ENCODE results near the gene AACS.

The AACS gene

DNA sequence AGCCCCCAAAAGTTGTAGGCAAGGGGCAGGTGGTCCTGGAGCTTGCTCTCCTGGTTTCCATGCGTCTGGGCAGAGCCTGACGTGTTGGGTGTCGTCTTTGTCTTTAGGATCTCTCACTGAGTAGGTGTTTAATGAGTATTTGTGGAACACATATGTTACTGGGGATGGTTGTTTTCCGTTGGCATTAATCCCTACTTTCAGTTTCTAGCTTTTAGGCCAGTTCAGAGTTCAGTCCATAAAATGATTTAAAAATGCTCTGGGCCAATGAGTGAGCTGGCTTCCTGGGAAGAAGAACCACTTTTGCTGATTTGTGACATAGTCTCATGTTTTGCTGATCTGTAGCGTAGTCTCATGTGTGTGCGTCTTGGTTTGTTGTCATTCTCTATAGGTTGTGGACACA, 10.9 kb downstream of the AACS start:
- peaks cover 14% of the 10 kb centered on the region for H3K36me3 ChIP-seq (ENCODE audit: control insufficient read depth, insufficient read depth, low read length)

GRCh38 chr12:125079084-125079483, 13.8 kb downstream of the AACS start:
- H3K23ac ChIP-seq (ENCODE audit: low read length): no peak overlapping the region
- H4K8ac ChIP-seq (ENCODE audit: low read depth, low read length): no peak overlapping the region
- H3K4me3 ChIP-seq (ENCODE audit: low read length): no peak overlapping the region
- no peak overlapping the region for H4K5ac ChIP-seq (ENCODE audit: low read length)
- DNase-seq: no peak
- H3K27me3 ChIP-seq (ENCODE audit: insufficient read depth, low read length, poor library complexity): peaks cover 2% of the 10 kb centered on the region
- H2BK5ac ChIP-seq (ENCODE audit: low read length): no peak overlapping the region
- WGBS (ENCODE audit: extremely low coverage, insufficient coverage, low lambda C conversion rate): no CpG with 5 or more reads among the region's 10 CpGs
- no peak overlapping the region for H3K56ac ChIP-seq (ENCODE audit: low read length)
- H3K9ac ChIP-seq (ENCODE audit: low read length): no peak overlapping the region
- peaks cover 16% of the 10 kb centered on the region for H3K36me3 ChIP-seq (ENCODE audit: control insufficient read depth, insufficient read depth, low read length)
- H3K4me2 ChIP-seq (ENCODE audit: low read length): no peak overlapping the region
- H2BK120ac ChIP-seq (ENCODE audit: low read depth, low read length): no peak overlapping the region
- no peak overlapping the region for H3K27ac ChIP-seq (ENCODE audit: low read depth, low read length)
- no peak overlapping the region for H3K18ac ChIP-seq (ENCODE audit: low read length)
- peaks cover 2% of the 10 kb centered on the region for H3K79me1 ChIP-seq (ENCODE audit: low read length)
- H3K79me2 ChIP-seq (ENCODE audit: control insufficient read depth, insufficient read depth, low read length): no peaks in the 10 kb centered on the region
- H3K4me1 ChIP-seq (ENCODE audit: control insufficient read depth, low read depth, low read length): no peaks in the 10 kb centered on the region
- H2BK15ac ChIP-seq (replicated peaks; ENCODE audit: low read depth): no peak overlapping the region
- H3K4ac ChIP-seq (ENCODE audit: low read depth, low read length): no peak overlapping the region
- H2AK5ac ChIP-seq (ENCODE audit: low read length): no peak overlapping the region

More for the DNA sequence above, 10.9 kb downstream of the AACS start:
- no peaks in the 10 kb centered on the region for H3K4me1 ChIP-seq (ENCODE audit: control insufficient read depth, low read depth, low read length)
- H2BK120ac ChIP-seq (ENCODE audit: low read depth, low read length): no peak overlapping the region
- no peak overlapping the region for H3K18ac ChIP-seq (ENCODE audit: low read length)
- peaks cover 4% of the 10 kb centered on the region for H3K79me2 ChIP-seq (ENCODE audit: control insufficient read depth, insufficient read depth, low read length)
- H2BK15ac ChIP-seq (replicated peaks; ENCODE audit: low read depth): no peak overlapping the region
- no peak overlapping the region for H3K9ac ChIP-seq (ENCODE audit: low read length)
- no peak overlapping the region for H3K4ac ChIP-seq (ENCODE audit: low read depth, low read length)
- H3K27ac ChIP-seq (ENCODE audit: low read depth, low read length): no peak overlapping the region
- no CpG with 5 or more reads among the region's 6 CpGs for whole genome bisulfite sequencing (ENCODE audit: extremely low coverage, insufficient coverage, low lambda C conversion rate)
- H3K27me3 ChIP-seq (ENCODE audit: insufficient read depth, low read length, poor library complexity): peaks cover 2% of the 10 kb centered on the region
- H2BK5ac ChIP-seq (ENCODE audit: low read length): no peak overlapping the region
- no peak overlapping the region for H3K4me2 ChIP-seq (ENCODE audit: low read length)
- H3K4me3 ChIP-seq (ENCODE audit: low read length): no peak overlapping the region
- no peak overlapping the region for H4K8ac ChIP-seq (ENCODE audit: low read depth, low read length)
- peaks cover 3% of the 10 kb centered on the region for H3K79me1 ChIP-seq (ENCODE audit: low read length)
- no peak overlapping the region for H2AK5ac ChIP-seq (ENCODE audit: low read length)
- DNase-seq: no peak
- no peak overlapping the region for H3K56ac ChIP-seq (ENCODE audit: low read length)
- H3K23ac ChIP-seq (ENCODE audit: low read length): no peak overlapping the region
- no peak overlapping the region for H4K5ac ChIP-seq (ENCODE audit: low read length)

DNA sequence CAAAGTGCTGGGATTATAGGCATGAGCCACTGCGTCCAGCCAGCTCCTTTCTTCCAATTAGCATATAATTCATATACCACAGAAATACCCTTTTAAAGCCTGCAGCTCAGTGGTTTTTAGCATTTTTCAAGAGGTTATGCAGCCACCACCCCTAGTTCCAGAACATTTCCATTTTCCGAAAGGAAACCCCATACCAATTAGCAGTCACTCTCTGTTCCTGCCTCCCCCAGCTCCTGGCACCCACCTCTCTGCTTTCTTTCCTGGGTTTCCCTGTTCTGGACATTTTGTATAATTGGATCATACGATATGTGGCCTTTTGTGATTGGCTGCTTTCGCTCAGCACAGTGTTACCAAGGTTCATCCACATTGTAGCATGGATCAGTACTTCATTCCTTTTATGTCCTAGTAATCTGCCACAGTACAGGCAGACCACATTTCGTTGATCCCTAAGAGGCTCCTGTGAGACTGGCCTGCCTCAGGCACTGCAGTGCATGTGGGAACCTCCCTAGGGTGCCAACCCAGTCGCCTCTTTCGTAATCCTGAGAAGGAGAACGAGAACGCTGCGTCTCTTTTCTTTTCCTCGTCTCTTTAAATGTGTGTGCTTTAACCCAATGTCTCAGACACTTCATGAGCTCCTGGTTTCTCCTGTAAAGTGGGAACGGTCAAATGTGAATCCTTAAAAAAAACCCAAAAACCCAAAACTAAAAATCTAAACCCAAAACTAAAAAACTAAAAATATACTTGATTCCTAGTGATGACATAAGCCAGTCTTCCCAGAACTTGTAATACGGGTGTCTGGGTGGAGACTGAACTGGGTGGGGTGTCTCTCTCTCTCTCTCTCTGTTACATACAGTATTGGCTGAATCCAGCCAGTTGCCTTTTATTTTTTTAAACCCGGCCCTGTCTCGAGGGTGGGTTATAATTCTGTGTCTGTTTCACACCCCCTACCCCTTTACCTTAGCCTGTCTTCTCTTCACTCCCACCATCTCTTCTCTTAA, 14.7 kb downstream of the AACS start:
- H3K9ac ChIP-seq (ENCODE audit: low read length): no peak overlapping the region
- no peak overlapping the region for H4K5ac ChIP-seq (ENCODE audit: low read length)
- no peak overlapping the region for H3K27ac ChIP-seq (ENCODE audit: low read depth, low read length)
- H3K18ac ChIP-seq (ENCODE audit: low read length): no peak overlapping the region
- no peak overlapping the region for H3K4me3 ChIP-seq (ENCODE audit: low read length)
- no CpG with 5 or more reads among the region's 15 CpGs for WGBS (ENCODE audit: extremely low coverage, insufficient coverage, low lambda C conversion rate)
- H3K56ac ChIP-seq (ENCODE audit: low read length): no peak overlapping the region
- no peak overlapping the region for H4K8ac ChIP-seq (ENCODE audit: low read depth, low read length)
- H3K36me3 ChIP-seq (ENCODE audit: control insufficient read depth, insufficient read depth, low read length): peaks cover 16% of the 10 kb centered on the region
- no peak overlapping the region for H2BK120ac ChIP-seq (ENCODE audit: low read depth, low read length)
- H3K79me1 ChIP-seq (ENCODE audit: low read length): peaks cover 2% of the 10 kb centered on the region
- H3K4ac ChIP-seq (ENCODE audit: low read depth, low read length): no peak overlapping the region
- H3K4me2 ChIP-seq (ENCODE audit: low read length): no peak overlapping the region
- no peak overlapping the region for H3K23ac ChIP-seq (ENCODE audit: low read length)
- no peak overlapping the region for H2AK5ac ChIP-seq (ENCODE audit: low read length)
- no peaks in the 10 kb centered on the region for H3K4me1 ChIP-seq (ENCODE audit: control insufficient read depth, low read depth, low read length)
- no peaks in the 10 kb centered on the region for H3K79me2 ChIP-seq (ENCODE audit: control insufficient read depth, insufficient read depth, low read length)
- no peak overlapping the region for H2BK15ac ChIP-seq (replicated peaks; ENCODE audit: low read depth)
- H2BK5ac ChIP-seq (ENCODE audit: low read length): no peak overlapping the region
- H3K27me3 ChIP-seq (ENCODE audit: insufficient read depth, low read length, poor library complexity): peaks cover 2% of the 10 kb centered on the region
- no peak for DNase-seq

DNA sequence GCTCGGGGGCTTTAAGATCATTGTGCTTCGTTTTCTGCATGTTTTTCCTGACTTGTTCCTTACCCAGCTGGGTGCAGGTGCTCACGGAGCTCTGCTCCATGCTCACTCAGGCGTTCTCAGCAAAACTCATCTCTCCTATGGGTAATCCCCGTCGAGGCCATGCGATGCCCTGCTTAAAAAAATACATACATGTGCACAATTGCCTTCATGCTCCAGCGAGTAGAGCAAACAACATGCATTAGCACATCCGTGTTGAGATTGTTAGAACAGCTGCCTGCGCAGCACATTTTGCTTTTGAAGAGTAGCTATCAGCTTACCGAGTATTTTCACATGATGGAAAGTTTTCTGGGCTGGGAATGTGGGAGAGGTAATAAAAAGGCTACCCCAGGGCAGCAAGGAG, 16.2 kb downstream of the AACS start:
- Histone ChIP-seq H3K56ac (ENCODE audit: low read length) (no peak overlapping the region), H3K4me1 (ENCODE audit: control insufficient read depth, low read depth, low read length) (no peaks in the 10 kb centered on the region), H3K27me3 (ENCODE audit: insufficient read depth, low read length, poor library complexity) (no peaks in the 10 kb centered on the region), H3K4me2 (ENCODE audit: low read length) (no peak overlapping the region), H3K4ac (ENCODE audit: low read depth, low read length) (no peak overlapping the region), H2AK5ac (ENCODE audit: low read length) (no peak overlapping the region), H3K79me1 (ENCODE audit: low read length) (peaks cover 6% of the 10 kb centered on the region), H3K79me2 (ENCODE audit: control insufficient read depth, insufficient read depth, low read length) (no peaks in the 10 kb centered on the region), H4K5ac (ENCODE audit: low read length) (no peak overlapping the region), H2BK15ac (replicated peaks; ENCODE audit: low read depth) (no peak overlapping the region), H3K4me3 (ENCODE audit: low read length) (no peak overlapping the region), H3K23ac (ENCODE audit: low read length) (no peak overlapping the region), H2BK120ac (ENCODE audit: low read depth, low read length) (no peak overlapping the region), H2BK5ac (ENCODE audit: low read length) (no peak overlapping the region), H3K9ac (ENCODE audit: low read length) (no peak overlapping the region), H3K27ac (ENCODE audit: low read depth, low read length) (no peak overlapping the region), H3K36me3 (ENCODE audit: control insufficient read depth, insufficient read depth, low read length) (peaks cover 17% of the 10 kb centered on the region), H4K8ac (ENCODE audit: low read depth, low read length) (no peak overlapping the region), H3K18ac (ENCODE audit: low read length) (no peak overlapping the region)
- no CpG with 5 or more reads among the region's 11 CpGs for WGBS (ENCODE audit: extremely low coverage, insufficient coverage, low lambda C conversion rate)
- no peak for DNase-seq

DNA sequence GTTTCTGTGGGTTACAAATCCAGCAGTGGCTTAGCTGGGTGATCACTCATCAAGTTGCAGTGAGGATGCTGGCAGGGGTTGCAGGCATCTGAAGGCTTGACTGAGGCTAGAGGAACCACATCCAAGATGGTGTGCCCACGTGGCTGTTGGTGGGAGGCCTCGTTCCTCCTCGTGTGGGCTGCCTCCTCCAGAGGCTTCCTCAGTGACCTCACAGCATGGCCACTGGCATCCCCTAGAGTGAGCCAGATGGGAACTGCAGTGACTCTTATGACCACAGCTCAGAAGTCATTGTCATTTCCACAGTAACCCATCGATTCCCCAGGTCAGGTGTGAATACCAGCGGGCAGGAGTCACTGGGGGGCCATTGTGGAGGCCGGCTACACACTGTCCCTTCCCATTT, 17.8 kb downstream of the AACS start:
- H3K79me1 ChIP-seq (ENCODE audit: low read length): peaks cover 6% of the 10 kb centered on the region
- no peak overlapping the region for H3K18ac ChIP-seq (ENCODE audit: low read length)
- H2BK5ac ChIP-seq (ENCODE audit: low read length): no peak overlapping the region
- no peak overlapping the region for H3K4ac ChIP-seq (ENCODE audit: low read depth, low read length)
- no peak overlapping the region for H3K4me3 ChIP-seq (ENCODE audit: low read length)
- no peaks in the 10 kb centered on the region for H3K79me2 ChIP-seq (ENCODE audit: control insufficient read depth, insufficient read depth, low read length)
- H3K36me3 ChIP-seq (ENCODE audit: control insufficient read depth, insufficient read depth, low read length): peaks cover 17% of the 10 kb centered on the region
- no peak overlapping the region for H2AK5ac ChIP-seq (ENCODE audit: low read length)
- no peak overlapping the region for H3K27ac ChIP-seq (ENCODE audit: low read depth, low read length)
- H3K4me2 ChIP-seq (ENCODE audit: low read length): no peak overlapping the region
- H4K5ac ChIP-seq (ENCODE audit: low read length): no peak overlapping the region
- no peak overlapping the region for H3K56ac ChIP-seq (ENCODE audit: low read length)
- no peak overlapping the region for H3K23ac ChIP-seq (ENCODE audit: low read length)
- no peak overlapping the region for H3K9ac ChIP-seq (ENCODE audit: low read length)
- H3K4me1 ChIP-seq (ENCODE audit: control insufficient read depth, low read depth, low read length): no peaks in the 10 kb centered on the region
- no peak for DNase-seq
- H2BK15ac ChIP-seq (replicated peaks; ENCODE audit: low read depth): no peak overlapping the region
- no peak overlapping the region for H4K8ac ChIP-seq (ENCODE audit: low read depth, low read length)
- H3K27me3 ChIP-seq (ENCODE audit: insufficient read depth, low read length, poor library complexity): no peaks in the 10 kb centered on the region
- no CpG with 5 or more reads among the region's 6 CpGs for WGBS (ENCODE audit: extremely low coverage, insufficient coverage, low lambda C conversion rate)
- H2BK120ac ChIP-seq (ENCODE audit: low read depth, low read length): no peak overlapping the region

Measured in mesendoderm (in vitro differentiated cells).